Measurements from ENCODE around the gene HORMAD1. TPM values are rescaled to one million over a fixed set of nuclear protein-coding genes. Genes with fewer than 3 reads are reported as not detected.
A peak's percentile ranks its signal among the peaks of the same experiment; 100 is the strongest.

HORMAD1 gene
- polyA plus RNA-seq, 3 donors = 0.48 to 5.6 TPM; not detected in 1

- intact Hi-C loops (cut with micrococcal nuclease) = no loop called here
- Mint-ChIP-seq H3K4me1 (peaks cover 4% of the 10 kb centered on the region), H3K4me3 (no peak overlapping the region), H3K27me3 (ENCODE audit: low read depth in 3 of 3) (no peaks in the 10 kb centered on the region), H3K27ac (peak overlapping the region in 1 of 7 donors; percentile 73), H3K36me3 (peaks cover 28 to 44% of the 10 kb centered on the region in 2 donors), H3K9me3 (peaks cover 0 to 2% (median 0%) of the 10 kb centered on the region in 7 donors)
- no peaks in the 10 kb centered on the region for H3K79me2 ChIP-seq (ENCODE audit: insufficient read depth, low read length)
- no peak for DNase-seq
- TF ChIP-seq CTCF (IDR thresholded peaks at IDR 0.05) = no peak
- H3K4me1 ChIP-seq (ENCODE audit: control insufficient read depth in 1 of 2, insufficient read depth in 2 of 2, low read length in 2 of 2) = no peaks in the 10 kb centered on the region
- no peak overlapping the region for H3K4me2 ChIP-seq (replicated peaks; ENCODE audit: extremely low read depth, low read length, poor library complexity, severe bottlenecking)
- H3K36me3 ChIP-seq (replicated peaks in 1 of 2; ENCODE audit: control insufficient read depth in 1 of 2, insufficient read depth in 2 of 2, low read length in 2 of 2) = peaks cover 12 to 28% of the 10 kb centered on the region in 2 donors
- no peak overlapping the region for H3K27ac ChIP-seq (ENCODE audit: low read depth in 1 of 2, low read length in 2 of 2)
- no peaks in the 10 kb centered on the region for H3K27me3 ChIP-seq (ENCODE audit: control insufficient read depth in 2 of 2, insufficient read depth in 2 of 2, low read length in 2 of 2)
- H3K4me3 ChIP-seq (replicated peaks in 1 of 3; ENCODE audit: low read depth in 2 of 3, low read length in 3 of 3) = no peak overlapping the region
- no peaks in the 10 kb centered on the region for H3K9me3 ChIP-seq (replicated peaks in 1 of 2; ENCODE audit: control insufficient read depth in 1 of 2, insufficient read depth in 1 of 2, low read length in 2 of 2)
- H2AFZ ChIP-seq (ENCODE audit: insufficient read depth, low read depth, low read length, poor library complexity, severe bottlenecking) = no peak overlapping the region
- WGBS (ENCODE audit: insufficient coverage) = 96% methylated on average over 9 of the region's 9 CpGs
- no peaks in the 10 kb centered on the region for H4K20me1 ChIP-seq (ENCODE audit: insufficient read depth, low read length)
- no peak overlapping the region for H3K9ac ChIP-seq (ENCODE audit: insufficient read depth, low read length, poor library complexity, severe bottlenecking)
Measured at GRCh38 chr1:150662811-150663210, 57.9 kb downstream of the HORMAD1 start.

- no peaks in the 10 kb centered on the region for H3K9me3 ChIP-seq (replicated peaks in 1 of 2; ENCODE audit: control insufficient read depth in 1 of 2, insufficient read depth in 1 of 2, low read length in 2 of 2)
- H3K27me3 ChIP-seq (ENCODE audit: control insufficient read depth in 2 of 2, insufficient read depth in 2 of 2, low read length in 2 of 2) = no peaks in the 10 kb centered on the region
- no peak overlapping the region for H3K27ac Mint-ChIP-seq
- no peaks in the 10 kb centered on the region for H3K79me2 ChIP-seq (ENCODE audit: insufficient read depth, low read length)
- WGBS (ENCODE audit: insufficient coverage) = no CpG with 5 or more reads among the region's 5 CpGs
- no peak overlapping the region for H3K9ac ChIP-seq (ENCODE audit: insufficient read depth, low read length, poor library complexity, severe bottlenecking)
- H3K36me3 ChIP-seq (replicated peaks in 1 of 2; ENCODE audit: control insufficient read depth in 1 of 2, insufficient read depth in 2 of 2, low read length in 2 of 2) = peaks cover 12 to 28% of the 10 kb centered on the region in 2 donors
- no peaks in the 10 kb centered on the region for H3K27me3 Mint-ChIP-seq (ENCODE audit: low read depth in 3 of 3)
- no peaks in the 10 kb centered on the region for H4K20me1 ChIP-seq (ENCODE audit: insufficient read depth, low read length)
- TF ChIP-seq CTCF (IDR thresholded peaks at IDR 0.05) = no peak
- peaks cover 0 to 2% (median 0%) of the 10 kb centered on the region in 7 donors for H3K9me3 Mint-ChIP-seq
- H3K4me1 Mint-ChIP-seq = peaks cover 4% of the 10 kb centered on the region
- DNase-seq = no peak
- intact Hi-C loops (cut with micrococcal nuclease) = no loop called here
- H3K4me3 ChIP-seq (replicated peaks in 1 of 3; ENCODE audit: low read depth in 2 of 3, low read length in 3 of 3) = no peak overlapping the region
- H3K4me3 Mint-ChIP-seq = no peak overlapping the region
- no peaks in the 10 kb centered on the region for H3K4me1 ChIP-seq (ENCODE audit: control insufficient read depth in 1 of 2, insufficient read depth in 2 of 2, low read length in 2 of 2)
- H3K4me2 ChIP-seq (replicated peaks; ENCODE audit: extremely low read depth, low read length, poor library complexity, severe bottlenecking) = no peak overlapping the region
- peaks cover 32 to 41% of the 10 kb centered on the region in 2 donors for H3K36me3 Mint-ChIP-seq
- H3K27ac ChIP-seq (ENCODE audit: low read depth in 1 of 2, low read length in 2 of 2) = no peak overlapping the region
- no peak overlapping the region for H2AFZ ChIP-seq (ENCODE audit: insufficient read depth, low read depth, low read length, poor library complexity, severe bottlenecking)
Measured at GRCh38 chr1:150661156-150661555, 59.5 kb downstream of the HORMAD1 start.

Data from CD14-positive monocyte (primary cell).